GM19025 (cell line): Measurements from ENCODE around the gene LEKR1.

Source experiments
- ATAC-seq: cut with Tn5 transposase; IDR thresholded peaks from one replicate; pipeline ENCODE4 v1.9.1; 2021; ENCODE audit warnings: mild to moderate bottlenecking, low read depth, moderate library complexity; ENCODE audit not compliant: unreplicated experiment

The LEKR1 gene

DNA sequence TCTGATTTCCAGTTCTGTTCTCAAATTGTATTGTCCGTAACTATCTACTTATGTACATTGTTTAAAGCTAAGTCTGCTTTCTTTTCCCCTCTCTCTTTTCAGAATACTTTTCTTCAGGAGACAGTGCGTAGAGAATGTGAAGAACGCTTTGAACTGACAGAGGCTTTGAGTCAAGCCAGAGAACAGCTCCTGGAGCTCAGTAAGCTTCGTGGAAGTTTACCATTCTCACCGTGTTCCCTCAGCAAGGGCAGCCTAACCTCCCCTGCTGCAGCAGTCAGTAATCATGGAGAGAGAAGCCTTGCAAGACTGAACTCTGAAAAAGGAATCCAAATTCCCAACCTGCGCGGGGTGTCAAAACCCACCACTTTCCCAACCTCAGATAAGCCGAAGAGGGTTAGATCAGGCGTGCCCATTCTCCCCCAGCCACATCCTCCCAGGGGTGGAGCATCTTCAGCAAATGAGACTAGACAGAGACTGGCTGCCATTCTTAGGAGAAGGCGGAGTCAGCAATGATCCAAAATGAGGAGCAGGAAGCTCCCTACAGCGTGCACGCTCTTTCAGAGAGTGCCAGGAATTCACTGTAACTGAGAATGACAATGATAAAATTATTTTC, 219.2 kb downstream of the LEKR1 start:
- ATAC-seq, result no peak

DNA sequence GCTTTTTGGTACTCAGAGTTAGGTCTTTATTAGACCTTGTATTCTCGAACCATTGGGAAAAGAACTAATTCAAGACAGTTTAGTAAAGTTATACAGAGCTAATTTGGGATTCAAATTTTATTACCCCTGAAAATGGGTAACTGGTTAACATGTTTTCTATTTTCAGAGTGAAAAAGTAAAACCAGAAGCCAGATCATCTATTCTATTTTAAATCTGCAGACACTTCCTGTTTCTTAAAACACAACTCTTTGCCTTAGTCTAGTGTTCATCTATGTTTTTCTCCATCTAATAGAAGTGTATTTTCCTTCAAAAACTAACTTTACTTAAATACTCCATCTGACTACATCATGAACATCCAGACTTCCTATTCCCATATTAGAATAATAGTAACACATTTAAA, 220.4 kb downstream of the LEKR1 start:
- ATAC-seq, result peak; percentile 58

GRCh38 chr3:157051055-157051454, 224.9 kb downstream of the LEKR1 start:
- ATAC-seq, result no peak

DNA sequence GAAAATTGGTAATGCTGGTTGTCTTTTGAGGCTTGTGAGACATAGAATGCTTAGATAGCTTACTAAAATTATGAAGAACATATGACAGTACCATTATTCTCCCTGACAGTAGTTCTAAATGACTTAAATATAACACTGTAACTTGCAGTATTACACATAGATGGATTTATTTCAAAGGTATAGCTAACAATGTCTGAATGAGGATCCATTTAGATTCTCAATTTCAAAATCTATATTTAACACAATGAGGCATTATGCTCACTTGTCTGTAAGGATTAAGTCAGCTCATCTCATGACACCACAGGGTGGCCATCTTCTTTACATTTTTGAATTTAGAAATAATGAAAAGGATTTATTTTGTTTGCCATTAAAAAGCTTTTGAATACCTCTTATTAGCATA, 225.4 kb downstream of the LEKR1 start:
- no peak for ATAC-seq

DNA sequence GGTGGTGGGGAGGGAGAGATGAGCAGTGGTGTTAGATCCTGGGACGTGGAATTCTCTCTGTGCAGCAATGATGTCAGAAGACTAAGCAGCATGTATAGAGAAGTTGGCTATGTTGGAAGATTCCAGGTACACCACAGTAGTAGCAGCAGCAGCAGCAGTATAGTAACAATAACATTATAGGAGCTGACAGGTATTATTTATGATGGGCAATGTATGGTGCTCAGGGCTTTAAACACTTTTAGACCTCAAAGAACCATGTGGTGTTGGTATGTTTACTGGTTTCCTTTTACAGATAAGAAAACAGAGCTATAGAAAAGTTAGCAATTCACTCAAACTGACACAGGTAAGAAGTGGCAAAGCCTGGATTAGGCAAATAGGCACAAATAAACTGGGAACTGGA, 229.9 kb downstream of the LEKR1 start:
- ATAC-seq, result no peak

GRCh38 chr3:157058392-157059071, 232.4 kb downstream of the LEKR1 start:
- no peak for ATAC-seq

GRCh38 chr3:157059181-157059580, 233.0 kb downstream of the LEKR1 start:
- no peak for ATAC-seq

DNA sequence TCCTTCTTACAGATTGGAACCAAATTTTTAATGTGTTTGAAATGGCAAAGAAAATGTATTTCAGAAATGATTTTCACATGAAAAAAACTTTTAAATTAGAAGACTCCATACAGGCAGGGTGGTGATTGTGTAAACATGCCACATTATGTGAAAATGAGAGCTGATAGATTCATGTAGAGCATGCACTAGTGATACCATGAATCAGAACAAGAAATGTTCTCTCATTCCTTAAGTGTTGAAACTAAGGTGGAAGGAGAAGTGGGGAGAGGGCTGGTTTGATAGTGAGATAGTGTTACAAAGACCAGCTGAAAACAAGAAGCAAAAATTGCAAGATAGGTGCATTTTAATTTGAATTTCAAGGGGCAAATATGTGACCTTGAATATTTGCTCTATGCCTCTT, 233.5 kb downstream of the LEKR1 start:
- no peak for ATAC-seq

DNA sequence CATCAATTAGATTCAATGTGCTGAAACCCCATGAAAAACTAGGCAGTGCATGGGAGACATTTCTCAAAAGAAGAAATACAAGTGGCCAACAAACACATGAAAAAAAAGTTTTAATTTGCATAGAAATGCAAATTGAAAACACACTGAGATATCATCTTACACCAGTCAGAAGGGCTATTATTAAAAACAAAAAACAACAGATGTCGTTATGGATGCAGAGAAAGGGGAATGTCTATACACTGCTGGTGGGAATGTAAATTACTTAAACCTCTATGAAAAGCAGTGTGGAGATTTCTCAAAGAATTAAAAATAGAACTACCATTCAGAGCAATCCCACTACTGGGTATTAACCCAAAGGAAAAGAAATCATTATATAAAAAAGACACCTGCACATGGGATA, 235.1 kb downstream of the LEKR1 start:
- no peak for ATAC-seq

GRCh38 chr3:157063469-157063868, 237.3 kb downstream of the LEKR1 start:
- no peak for ATAC-seq

- peak; percentile 2 for ATAC-seq
Observed at GRCh38 chr3:157063926-157064325, 237.8 kb downstream of the LEKR1 start.

DNA sequence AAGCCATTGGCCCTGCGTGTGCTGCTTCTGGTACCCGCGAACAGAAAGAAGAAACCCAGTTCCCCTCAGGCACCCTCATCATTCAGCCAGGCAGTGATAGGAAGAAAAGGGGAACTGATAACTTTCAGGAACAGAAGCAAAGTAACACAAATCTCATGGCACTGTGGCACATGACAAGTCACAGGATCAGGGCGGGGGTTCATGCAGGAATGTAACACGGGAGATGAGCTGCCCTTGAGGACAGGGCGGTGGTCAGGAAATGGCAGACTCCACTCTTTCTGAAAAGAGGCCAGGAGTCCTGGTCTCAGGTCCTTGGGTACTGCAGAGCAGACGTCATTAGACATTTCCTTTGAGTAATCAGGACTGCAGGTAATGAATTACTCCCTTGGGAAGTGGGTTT, 238.2 kb downstream of the LEKR1 start:
- ATAC-seq, result peak; percentile 77

DNA sequence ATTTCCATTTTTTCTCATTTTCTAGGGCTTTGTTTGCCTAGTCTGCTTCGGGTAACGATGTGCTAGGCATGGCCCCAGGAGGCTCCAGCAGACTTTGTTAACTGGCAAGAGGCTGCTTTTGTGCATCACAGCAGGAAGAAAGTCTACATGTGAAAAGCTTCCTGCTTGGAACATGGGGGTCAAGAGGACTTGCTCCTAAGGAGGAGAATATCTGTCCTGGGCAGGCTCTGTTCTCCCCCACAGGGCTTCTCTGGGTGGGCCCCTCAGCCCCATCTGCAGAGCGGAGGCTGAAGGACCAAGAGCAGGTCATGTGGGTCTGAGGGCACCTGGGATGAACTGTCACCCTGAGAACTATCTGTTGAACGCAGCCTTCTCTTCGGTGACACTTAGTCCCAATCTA, 239.0 kb downstream of the LEKR1 start:
- ATAC-seq, result no peak

DNA sequence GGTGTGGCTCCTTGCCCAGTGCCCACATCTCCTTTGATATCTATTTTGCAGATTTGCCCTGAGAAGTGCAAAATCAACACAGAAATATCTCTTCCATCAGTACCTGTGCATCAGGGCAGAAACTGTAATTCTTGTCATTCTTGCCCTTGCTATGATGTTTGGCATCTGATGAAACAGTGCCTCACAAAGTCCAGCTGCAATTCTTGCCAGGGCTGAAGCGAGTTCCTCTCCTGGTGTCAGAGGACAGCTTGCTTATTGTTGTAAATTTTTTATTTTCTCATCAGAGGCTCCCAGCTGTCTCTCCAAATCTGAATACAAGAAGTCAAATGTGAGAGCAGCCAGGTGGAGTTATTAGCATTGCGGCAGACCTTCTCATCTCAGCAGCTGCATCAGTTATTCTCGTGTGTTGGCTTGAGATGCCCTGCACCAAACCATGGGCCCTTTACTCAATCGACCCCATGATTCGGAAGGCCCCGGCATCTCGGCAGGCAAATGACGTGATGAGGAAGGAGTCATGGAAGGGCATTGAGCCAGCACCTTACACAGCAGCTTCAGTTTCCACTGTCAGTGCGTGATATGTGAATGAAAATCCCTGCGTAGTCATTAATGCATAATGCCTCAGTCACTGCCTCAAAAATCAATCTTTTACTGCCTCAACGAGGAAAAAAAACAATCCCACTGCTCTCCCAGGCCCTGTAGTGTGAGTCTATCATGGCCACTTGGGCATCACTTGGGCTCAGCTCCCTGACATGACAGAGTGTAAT, 240.4 kb downstream of the LEKR1 start:
- no peak for ATAC-seq

DNA sequence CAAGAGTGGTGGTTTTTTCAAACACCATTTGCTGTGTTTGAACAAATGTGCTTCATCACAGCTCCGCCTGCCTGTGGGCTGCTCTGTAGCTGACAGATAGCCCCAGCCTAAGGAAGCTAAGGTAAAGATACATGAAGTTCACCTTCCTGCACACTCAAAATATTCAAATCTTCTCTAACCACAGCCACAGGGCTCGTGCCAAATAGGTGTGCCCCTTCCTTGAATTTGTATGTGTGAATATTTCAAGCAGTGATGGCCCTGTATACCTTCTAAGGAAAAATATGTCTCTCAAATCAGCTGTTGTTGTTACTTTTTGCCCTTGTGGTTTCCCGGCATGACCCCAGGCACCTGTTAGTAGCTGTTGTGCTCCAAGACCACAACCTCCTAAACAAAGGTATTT, 241.0 kb downstream of the LEKR1 start:
- ATAC-seq, result no peak

GRCh38 chr3:157069406-157069805, 243.3 kb downstream of the LEKR1 start:
- no peak for ATAC-seq

- ATAC-seq, result no peak
Observed at GRCh38 chr3:157069846-157070677, 243.9 kb downstream of the LEKR1 start.

- no peak for ATAC-seq
Observed at GRCh38 chr3:157070678-157070999, 244.5 kb downstream of the LEKR1 start.

GRCh38 chr3:157071744-157072525, 245.8 kb downstream of the LEKR1 start:
- ATAC-seq, result no peak

GRCh38 chr3:157073810-157074209, 247.7 kb downstream of the LEKR1 start:
- no peak for ATAC-seq
